Measurements from ENCODE around the gene IFT52.

- TF ChIP-seq, protein P1, sequence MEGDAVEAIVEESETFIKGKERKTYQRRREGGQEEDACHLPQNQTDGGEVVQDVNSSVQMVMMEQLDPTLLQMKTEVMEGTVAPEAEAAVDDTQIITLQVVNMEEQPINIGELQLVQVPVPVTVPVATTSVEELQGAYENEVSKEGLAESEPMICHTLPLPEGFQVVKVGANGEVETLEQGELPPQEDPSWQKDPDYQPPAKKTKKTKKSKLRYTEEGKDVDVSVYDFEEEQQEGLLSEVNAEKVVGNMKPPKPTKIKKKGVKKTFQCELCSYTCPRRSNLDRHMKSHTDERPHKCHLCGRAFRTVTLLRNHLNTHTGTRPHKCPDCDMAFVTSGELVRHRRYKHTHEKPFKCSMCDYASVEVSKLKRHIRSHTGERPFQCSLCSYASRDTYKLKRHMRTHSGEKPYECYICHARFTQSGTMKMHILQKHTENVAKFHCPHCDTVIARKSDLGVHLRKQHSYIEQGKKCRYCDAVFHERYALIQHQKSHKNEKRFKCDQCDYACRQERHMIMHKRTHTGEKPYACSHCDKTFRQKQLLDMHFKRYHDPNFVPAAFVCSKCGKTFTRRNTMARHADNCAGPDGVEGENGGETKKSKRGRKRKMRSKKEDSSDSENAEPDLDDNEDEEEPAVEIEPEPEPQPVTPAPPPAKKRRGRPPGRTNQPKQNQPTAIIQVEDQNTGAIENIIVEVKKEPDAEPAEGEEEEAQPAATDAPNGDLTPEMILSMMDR (IDR thresholded peaks at IDR 0.05; ENCODE audit: control extremely low read depth in 1 of 3, insufficient read depth in 1 of 3, low read depth in 1 of 3, low read length in 3 of 3) = no peak
- no peak for TF ChIP-seq CHD2 (IDR thresholded peaks at IDR 0.05; ENCODE audit: low read length)
These were observed 31.4 kb upstream of the IFT52 start for GRCh38 chr20:43559147-43559987.

Data from H1 (cell line).